Esophagus muscularis mucosa (tissue), 4 donors: ENCODE results near the gene BMPR1A.

Experiments used
- EP300 ChIP-seq: sonication (generic); formaldehyde crosslinking; IDR thresholded peaks from one replicate; pipeline ENCODE4 v1.6.1; 2017; ENCODE audit warnings: antibody characterized with exemption
- POLR2A ChIP-seq: fragments of 450-650 bp; IDR thresholded peaks from one replicate; pipeline ENCODE4 v1.6.1; 2017; ENCODE audit warnings: antibody characterized with exemption, moderate library complexity, mild to moderate bottlenecking, low read depth
- POLR2AphosphoS5 ChIP-seq, 2 donors: sonication (generic); formaldehyde crosslinking; IDR thresholded peaks; one replicate each; pipeline ENCODE4 v1.6.1; 2017; ENCODE audit warnings: antibody characterized with exemption in 2 of 2
- TF ChIP-seq, protein P1 (sequence below), 3 experiments: fragments of 200-600 bp in 2 of 3; fragments of 450-650 bp in 1 of 3; sonication (generic) in 2 of 3; IDR thresholded peaks; one replicate each; pipeline ENCODE4 v1.5.1; 2017 to 2019; ENCODE audit warnings: antibody characterized with exemption in 3 of 3, mild to moderate bottlenecking in 2 of 3, moderate library complexity in 1 of 3

- TF ChIP-seq POLR2AphosphoS5 (IDR thresholded peaks at IDR 0.05) (no peak), POLR2A (no peak), EP300 (no peak)
- TF ChIP-seq, protein P1, sequence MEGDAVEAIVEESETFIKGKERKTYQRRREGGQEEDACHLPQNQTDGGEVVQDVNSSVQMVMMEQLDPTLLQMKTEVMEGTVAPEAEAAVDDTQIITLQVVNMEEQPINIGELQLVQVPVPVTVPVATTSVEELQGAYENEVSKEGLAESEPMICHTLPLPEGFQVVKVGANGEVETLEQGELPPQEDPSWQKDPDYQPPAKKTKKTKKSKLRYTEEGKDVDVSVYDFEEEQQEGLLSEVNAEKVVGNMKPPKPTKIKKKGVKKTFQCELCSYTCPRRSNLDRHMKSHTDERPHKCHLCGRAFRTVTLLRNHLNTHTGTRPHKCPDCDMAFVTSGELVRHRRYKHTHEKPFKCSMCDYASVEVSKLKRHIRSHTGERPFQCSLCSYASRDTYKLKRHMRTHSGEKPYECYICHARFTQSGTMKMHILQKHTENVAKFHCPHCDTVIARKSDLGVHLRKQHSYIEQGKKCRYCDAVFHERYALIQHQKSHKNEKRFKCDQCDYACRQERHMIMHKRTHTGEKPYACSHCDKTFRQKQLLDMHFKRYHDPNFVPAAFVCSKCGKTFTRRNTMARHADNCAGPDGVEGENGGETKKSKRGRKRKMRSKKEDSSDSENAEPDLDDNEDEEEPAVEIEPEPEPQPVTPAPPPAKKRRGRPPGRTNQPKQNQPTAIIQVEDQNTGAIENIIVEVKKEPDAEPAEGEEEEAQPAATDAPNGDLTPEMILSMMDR (IDR thresholded peaks at IDR 0.05): no peak
These were observed 161.6 kb downstream of the BMPR1A start for GRCh38 chr10:86918022-86918471.
